ENCODE measurements around the gene AKR1B1.

- TF ChIP-seq, protein P1, sequence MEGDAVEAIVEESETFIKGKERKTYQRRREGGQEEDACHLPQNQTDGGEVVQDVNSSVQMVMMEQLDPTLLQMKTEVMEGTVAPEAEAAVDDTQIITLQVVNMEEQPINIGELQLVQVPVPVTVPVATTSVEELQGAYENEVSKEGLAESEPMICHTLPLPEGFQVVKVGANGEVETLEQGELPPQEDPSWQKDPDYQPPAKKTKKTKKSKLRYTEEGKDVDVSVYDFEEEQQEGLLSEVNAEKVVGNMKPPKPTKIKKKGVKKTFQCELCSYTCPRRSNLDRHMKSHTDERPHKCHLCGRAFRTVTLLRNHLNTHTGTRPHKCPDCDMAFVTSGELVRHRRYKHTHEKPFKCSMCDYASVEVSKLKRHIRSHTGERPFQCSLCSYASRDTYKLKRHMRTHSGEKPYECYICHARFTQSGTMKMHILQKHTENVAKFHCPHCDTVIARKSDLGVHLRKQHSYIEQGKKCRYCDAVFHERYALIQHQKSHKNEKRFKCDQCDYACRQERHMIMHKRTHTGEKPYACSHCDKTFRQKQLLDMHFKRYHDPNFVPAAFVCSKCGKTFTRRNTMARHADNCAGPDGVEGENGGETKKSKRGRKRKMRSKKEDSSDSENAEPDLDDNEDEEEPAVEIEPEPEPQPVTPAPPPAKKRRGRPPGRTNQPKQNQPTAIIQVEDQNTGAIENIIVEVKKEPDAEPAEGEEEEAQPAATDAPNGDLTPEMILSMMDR (IDR thresholded peaks at IDR 0.05), result no peak
- no peak for TF ChIP-seq POLR2A (IDR thresholded peaks at IDR 0.05)
These were observed 39.0 kb downstream of the AKR1B1 start for GRCh38 chr7:134419875-134420274.

All from lower leg skin (tissue), 3 donors.